Stimulated activated effector memory CD8-positive, alpha-beta T cell treated with anti-CD3 and anti-CD28 coated beads, Interleukin-12 subunit alpha, Interleukin-12 subunit beta, amount 100 ng/mL, for 72 hours (primary cell): ENCODE results near the gene GPR78.

Experiments
- ATAC-seq: fragments of 150-1000 bp; cut with Tn5 transposase; 2 replicates; pipeline ENCODE4 v1.10.0; 2021
- DNase-seq, 2 donors: peaks; one replicate each; pipeline ENCODE4 v3.0.0; 2021 to 2022; ENCODE audit warnings: low spot score in 2 of 2
- H3K27ac Mint-ChIP-seq: one replicate; pipeline ENCODE4 v1.8.0; 2022; ENCODE audit warnings: mild to moderate bottlenecking, mixed read lengths
- H3K36me3 Mint-ChIP-seq: one replicate; pipeline ENCODE4 v1.8.0; 2022; ENCODE audit warnings: mild to moderate bottlenecking, mixed read lengths
- H3K4me1 Mint-ChIP-seq: one replicate; pipeline ENCODE4 v1.8.0; 2022; ENCODE audit warnings: mixed read lengths
- H3K4me3 Mint-ChIP-seq: one replicate; pipeline ENCODE4 v1.8.0; 2022; ENCODE audit warnings: mild to moderate bottlenecking, mixed read lengths
- H3K9me3 Mint-ChIP-seq: one replicate; pipeline ENCODE4 v1.8.0; 2022; ENCODE audit warnings: mixed read lengths

Gene GPR78

DNA sequence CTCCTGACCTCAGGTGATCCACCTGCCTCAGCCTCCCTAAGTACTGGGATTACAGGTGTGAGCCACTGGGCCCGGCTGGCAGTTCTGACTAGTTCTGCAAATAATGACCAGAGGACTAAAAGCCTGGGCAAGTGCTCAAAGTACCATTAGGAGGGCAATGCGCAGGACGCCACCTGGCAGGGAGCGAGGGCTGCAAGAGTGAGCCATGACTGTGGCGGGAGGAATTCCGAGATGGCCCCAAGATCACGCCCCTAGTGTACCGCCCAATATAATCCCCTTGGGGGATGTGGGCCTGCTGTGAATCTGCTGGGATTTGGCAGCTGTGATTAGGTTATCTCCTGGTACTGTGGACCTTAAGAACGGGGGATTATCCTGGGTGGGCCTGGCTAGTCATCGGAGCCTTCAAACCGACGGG is 26.2 kb upstream of the GPR78 start:
- DNase-seq: no peak
- Mint-ChIP-seq H3K4me1 (no peaks in the 10 kb centered on the region), H3K4me3 (no peak overlapping the region), H3K27ac (no peak overlapping the region), H3K36me3 (no peaks in the 10 kb centered on the region), H3K9me3 (no peaks in the 10 kb centered on the region)
- no peak for ATAC-seq

DNA sequence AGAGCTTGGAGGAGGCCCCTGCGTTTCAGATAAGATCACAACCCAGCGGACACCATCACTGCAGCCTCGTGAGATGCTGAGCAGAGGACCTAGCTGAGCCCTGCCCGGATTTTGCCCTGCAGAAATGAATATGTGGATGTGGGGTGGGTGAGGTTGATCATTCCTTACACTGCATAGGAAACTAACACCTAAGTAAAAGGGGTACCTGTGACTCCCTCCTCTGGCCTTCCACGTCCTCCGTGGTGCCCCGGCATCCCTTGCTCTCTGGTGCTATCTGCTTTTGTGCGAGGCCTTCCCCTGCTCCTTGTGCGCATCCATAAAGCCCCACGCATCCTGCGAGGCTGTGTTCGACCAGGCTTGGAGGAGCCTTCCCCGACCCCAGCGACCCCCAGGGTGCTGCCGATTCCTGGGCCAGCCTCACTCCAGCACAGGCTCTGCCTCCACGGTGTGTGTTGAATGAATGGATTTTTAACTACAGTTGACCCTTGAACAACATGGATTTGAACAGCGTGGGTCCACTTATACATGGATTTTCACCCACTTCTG is 25.6 kb upstream of the GPR78 start:
- DNase-seq (no peak), ATAC-seq (no peak)
- H3K4me1 Mint-ChIP-seq: no peaks in the 10 kb centered on the region
- no peaks in the 10 kb centered on the region for H3K36me3 Mint-ChIP-seq
- no peak overlapping the region for H3K4me3 Mint-ChIP-seq
- H3K9me3 Mint-ChIP-seq: no peaks in the 10 kb centered on the region
- no peak overlapping the region for H3K27ac Mint-ChIP-seq

DNA sequence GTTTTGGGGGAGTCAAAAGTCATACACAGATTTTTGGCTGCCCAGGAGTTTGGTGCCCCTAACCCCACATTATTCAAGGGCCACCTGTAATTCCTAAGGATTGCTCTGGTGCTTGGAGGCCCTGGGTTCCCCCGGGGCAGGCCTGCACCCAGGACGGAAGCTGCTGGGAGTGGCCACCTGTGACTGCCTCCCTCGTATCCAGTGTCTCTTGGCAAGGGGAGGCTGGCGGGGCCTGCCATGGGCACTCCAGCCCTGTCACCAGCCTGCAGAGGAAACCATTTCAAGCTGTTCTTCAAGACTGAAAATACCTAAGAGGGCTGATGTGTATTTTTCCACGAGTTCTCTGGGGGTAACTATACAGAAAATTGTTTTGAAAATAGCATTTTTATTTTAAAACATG is 24.5 kb upstream of the GPR78 start:
- Mint-ChIP-seq H3K4me1 (no peaks in the 10 kb centered on the region), H3K36me3 (no peaks in the 10 kb centered on the region), H3K9me3 (no peaks in the 10 kb centered on the region), H3K4me3 (no peak overlapping the region), H3K27ac (no peak overlapping the region)
- DNase-seq: no peak
- ATAC-seq: no peak

DNA sequence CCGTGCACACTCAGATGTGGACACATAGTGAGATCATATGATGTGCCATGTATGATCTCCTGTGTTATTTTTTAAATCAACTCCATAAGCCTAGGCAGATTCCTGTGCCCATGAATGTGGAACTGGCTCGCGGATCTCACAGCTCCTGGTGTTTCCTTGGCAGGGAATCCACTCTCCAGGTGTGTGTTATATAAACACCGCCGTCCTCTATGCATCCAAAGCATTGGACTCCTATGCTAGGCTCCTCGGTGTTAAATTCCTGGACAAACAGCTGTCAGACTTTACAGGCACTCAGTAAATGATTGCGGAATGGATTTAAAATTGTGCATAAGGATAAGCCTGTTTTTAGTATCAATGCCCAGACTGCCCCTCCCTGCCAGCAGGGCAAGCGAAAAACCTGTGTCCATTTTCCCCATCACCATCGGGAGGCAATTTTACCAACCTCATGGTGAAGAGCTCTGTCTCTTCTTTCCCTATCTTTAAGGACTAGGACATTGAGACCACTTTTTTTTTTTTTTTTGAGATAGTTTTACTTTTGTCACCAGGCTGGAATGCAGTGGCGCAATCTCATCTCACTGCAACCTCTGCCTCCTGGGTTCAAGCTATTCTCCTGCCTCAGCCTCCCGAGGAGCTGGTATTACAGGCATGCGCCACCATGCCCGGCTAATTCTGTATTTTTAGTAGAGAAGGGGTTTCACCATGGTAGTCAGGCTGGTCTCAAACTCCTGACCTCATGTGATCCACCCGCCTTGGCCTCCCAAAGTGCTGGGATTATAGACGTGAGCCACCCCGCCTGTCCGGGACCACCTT is 23.6 kb upstream of the GPR78 start:
- ATAC-seq (no peak), DNase-seq (no peak)
- H3K4me1 Mint-ChIP-seq: no peaks in the 10 kb centered on the region
- no peak overlapping the region for H3K27ac Mint-ChIP-seq
- H3K4me3 Mint-ChIP-seq: no peak overlapping the region
- H3K36me3 Mint-ChIP-seq: no peaks in the 10 kb centered on the region
- H3K9me3 Mint-ChIP-seq: no peaks in the 10 kb centered on the region

DNA sequence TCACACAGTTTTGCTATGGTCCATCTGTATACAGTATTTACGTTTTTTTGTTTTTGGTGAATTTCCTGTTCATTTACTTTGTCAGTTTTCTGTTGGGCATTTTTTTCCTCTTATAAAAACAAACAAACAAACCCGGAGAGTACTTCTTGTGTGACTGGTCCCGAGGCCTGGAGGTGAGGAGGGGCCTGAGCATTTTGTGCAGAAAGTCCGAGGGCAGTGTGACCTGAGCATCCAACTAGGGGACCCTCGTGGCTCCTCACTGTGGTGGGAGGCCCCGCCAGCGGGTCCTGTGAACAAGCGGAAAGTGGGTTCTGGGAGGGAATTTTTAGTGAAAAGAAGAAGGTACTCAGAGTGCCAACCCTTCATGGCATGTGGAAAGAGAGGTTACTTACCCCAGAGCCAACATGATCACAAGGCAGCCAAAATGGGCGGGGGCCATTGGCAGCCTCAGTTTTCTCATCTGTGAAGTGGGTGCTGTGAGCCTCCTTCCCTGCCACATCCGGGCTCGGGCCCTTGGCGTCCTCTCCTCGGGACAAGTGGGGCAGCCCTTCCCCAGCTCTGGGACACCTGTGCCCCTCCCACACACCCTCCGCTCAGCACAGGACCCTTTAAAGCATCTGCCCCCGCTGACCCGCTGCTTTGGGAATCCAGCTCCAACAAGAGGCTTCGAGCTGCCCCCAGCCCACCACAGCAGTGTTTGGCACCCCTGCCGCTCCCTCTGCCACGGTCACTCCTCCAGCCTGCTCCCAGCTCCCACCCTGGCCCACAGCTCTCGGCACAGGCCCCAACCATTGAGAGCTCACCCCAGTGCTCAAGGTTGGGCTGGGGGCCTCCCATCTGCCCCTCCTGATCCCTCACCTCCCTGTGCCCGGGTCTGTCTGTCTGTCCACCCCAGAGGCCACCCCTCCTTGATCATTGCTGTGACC is 22.8 kb upstream of the GPR78 start:
- H3K4me1 Mint-ChIP-seq: no peaks in the 10 kb centered on the region
- no peaks in the 10 kb centered on the region for H3K36me3 Mint-ChIP-seq
- DNase-seq (no peak), ATAC-seq (no peak)
- H3K9me3 Mint-ChIP-seq: no peaks in the 10 kb centered on the region
- H3K27ac Mint-ChIP-seq: no peak overlapping the region
- no peak overlapping the region for H3K4me3 Mint-ChIP-seq

DNA sequence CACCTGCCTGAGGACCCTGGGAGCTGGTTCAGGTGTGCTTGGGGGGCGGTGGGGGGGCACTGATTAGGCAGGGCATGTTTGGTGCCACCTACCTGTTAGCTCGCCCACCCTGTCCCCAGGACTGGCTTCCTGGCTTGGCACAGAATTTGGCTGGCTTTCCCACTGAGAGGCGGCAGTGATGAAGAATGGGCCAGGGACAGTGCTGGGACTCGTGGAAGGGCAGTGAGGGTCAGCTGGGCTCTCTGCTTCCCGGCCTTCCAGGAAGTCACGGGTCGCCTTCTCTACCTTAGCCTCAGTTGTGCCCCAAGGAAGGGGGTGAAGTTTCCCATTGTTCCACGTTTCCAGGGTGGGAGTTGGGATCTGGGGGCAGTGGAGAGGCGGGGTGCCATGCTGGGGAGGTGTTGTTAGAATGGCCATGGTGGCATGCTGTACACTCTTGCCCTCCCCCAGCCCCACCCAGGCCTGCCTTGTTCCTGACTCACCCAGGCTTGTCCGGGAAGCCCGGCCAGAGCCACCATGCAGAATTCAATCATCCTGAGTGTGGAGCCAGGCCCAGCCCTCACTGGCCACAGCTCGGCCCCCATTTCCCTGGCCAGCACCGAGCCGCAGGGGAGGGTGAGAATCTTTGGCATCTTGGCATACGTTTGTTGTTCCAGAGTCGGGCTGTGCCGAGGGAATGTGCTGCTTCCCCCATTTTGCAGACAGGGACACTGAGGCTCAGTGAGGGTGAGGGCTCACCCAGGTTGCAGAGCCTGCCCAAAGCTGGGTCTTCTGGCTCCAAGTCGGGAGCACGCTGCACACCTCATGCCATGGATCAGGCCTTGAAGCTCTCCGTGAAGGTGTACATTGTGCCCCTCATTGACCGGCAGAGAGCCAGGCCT is 21.9 kb upstream of the GPR78 start:
- Mint-ChIP-seq H3K4me1 (no peaks in the 10 kb centered on the region), H3K9me3 (no peaks in the 10 kb centered on the region), H3K36me3 (no peaks in the 10 kb centered on the region), H3K27ac (no peak overlapping the region), H3K4me3 (no peak overlapping the region)
- no peak for ATAC-seq
- no peak for DNase-seq

DNA sequence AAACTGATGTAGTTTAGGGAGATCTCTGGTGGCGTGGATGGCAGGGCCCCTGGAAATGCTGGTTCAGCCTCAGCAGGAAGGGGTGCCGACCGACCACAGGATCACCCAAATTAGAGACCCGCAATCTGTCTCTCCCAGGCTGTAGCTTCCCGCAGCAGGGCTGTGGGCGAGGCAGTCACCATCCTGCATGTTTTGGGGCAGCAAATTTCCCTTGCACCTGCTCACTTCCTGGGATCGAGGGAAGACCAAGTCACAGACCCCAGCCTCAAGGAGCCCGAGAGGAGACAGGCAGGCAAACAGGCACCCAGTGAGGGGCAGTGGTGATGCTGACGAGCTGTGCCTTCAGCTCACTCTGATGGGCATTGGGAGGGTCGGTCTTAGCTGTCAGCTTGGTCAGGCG is 21.2 kb upstream of the GPR78 start:
- Mint-ChIP-seq H3K27ac (no peak overlapping the region), H3K36me3 (no peaks in the 10 kb centered on the region), H3K4me1 (no peaks in the 10 kb centered on the region), H3K9me3 (no peaks in the 10 kb centered on the region), H3K4me3 (no peak overlapping the region)
- no peak for DNase-seq
- ATAC-seq: no peak

DNA sequence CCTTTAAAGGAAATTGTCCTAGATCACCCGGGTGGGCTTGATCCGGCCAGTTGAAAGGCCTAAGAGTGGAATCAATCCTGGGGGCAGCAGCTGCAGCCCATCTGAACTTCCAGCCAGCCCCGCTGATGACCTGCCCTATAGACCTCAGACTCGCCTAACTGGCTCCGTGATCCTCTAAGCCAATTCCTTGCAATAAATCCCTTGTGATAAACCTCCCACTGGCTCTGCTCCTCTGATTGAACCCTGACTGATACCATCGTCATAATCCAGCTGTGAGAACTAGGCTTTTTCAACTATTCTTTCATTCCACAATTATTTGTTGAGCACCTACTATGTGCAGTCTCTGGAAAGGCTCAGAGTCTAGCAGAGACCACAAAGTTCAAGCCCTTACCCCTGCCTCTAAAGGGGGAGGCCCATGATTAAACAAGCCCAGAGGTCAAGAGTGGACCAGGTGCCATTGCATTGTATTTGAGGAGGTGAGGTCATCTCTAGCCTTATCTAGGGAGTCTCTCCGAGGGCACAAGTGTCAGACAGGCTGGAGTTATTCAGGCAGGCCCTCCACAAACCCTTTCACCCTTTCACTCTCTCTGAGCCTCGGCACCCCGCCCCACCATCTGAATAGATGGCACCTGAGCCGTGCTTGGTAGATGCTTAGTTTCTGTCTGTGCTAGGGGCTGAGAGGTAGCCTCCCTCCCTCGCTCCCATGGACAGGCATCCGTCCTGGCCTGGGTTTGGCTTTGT is 20.5 kb upstream of the GPR78 start:
- H3K9me3 Mint-ChIP-seq: no peaks in the 10 kb centered on the region
- ATAC-seq: peak; percentile 6
- no peak for DNase-seq
- no peak overlapping the region for H3K27ac Mint-ChIP-seq
- no peaks in the 10 kb centered on the region for H3K36me3 Mint-ChIP-seq
- H3K4me1 Mint-ChIP-seq: no peaks in the 10 kb centered on the region
- H3K4me3 Mint-ChIP-seq: no peak overlapping the region

DNA sequence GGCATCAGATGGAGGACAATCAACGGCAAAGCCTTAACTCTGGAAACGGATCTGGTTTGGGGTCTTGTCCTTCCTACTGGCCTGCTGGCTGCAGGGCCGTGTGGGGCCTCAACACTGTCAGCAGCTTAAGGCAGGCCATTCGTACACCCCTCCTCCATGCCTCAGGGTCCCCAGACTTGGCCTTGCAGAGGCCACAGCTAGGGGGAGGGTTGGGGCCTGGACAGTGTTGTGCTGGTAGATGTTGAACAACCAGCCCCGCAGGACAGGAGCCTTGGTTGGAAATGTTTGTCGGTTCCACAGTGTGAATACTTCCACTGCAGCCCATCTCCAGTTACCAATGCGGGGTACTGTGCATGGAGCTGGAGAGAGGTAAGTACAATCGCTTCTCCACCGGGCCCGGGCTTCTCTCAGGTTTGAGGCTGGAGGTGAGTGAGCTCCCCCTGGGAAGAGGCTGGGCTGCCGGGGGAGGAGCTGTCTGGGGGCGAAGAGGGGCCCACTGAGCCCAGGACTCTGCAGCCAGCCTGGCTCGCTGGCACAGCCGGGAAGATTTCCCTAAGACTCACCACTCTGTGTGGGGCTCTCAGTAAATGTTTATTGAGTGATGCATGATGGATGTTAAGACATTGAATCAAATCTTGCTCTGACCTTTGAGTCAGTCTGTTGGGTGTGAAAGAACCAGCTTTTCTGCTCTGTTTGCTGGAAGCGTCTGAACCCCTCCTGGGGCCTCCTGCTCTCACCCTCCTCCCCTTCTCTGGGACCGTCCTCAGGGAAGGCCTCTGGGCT is 19.7 kb upstream of the GPR78 start:
- Mint-ChIP-seq H3K27ac (no peak overlapping the region), H3K4me3 (no peak overlapping the region), H3K9me3 (no peaks in the 10 kb centered on the region), H3K36me3 (no peaks in the 10 kb centered on the region), H3K4me1 (no peaks in the 10 kb centered on the region)
- DNase-seq (no peak), ATAC-seq (peak; percentile 33)

DNA sequence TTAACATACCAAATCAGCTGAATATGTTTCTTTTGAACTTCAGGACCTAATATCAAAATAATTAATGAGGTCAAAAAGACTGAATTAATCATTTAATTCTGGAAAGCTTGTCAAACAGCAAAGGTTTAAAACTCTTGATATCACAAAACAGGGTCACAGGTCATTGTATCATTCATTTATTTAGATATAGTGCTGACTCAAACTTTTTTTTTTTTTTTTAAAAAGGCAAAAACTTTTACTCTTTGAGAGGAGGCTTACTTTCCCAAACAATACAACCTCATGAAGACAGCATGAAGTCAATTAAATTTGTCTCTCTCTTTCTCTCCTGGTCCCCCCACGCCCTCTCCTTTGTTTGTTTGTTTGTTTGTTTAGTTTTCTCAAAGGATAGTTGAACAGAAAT is 15.6 kb upstream of the GPR78 start:
- ATAC-seq: no peak
- Mint-ChIP-seq H3K27ac (no peak overlapping the region), H3K9me3 (no peaks in the 10 kb centered on the region), H3K36me3 (no peaks in the 10 kb centered on the region), H3K4me1 (no peaks in the 10 kb centered on the region), H3K4me3 (no peak overlapping the region)
- DNase-seq: no peak

DNA sequence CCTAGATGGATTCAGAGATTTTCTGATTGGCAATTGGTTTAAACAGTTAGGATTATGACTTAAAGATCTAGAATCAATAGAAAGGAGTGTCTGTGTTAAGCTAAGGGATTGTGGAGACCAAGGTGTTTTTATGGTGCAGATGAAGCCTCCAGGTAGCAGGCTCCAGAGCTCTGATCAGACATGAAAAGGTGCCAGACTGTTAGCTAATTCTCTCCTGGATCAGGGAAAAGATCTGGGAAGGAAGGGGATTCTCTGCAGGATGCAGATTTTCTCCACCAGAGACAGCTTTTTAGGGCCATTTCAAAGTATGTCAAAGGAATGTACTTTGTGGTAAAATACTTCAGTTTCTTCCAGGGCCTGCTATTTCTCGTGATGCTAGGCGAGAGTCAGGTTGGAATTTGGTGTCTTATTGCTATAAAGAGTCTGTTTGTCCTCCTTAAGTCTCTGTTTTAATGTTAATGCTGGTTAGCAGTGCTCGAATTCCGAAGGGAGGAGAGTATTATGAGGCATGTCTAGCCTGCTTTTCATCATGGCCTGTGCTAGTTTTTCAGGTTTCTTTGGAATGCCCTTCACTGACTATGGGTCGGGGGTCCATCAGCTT is 12.0 kb upstream of the GPR78 start:
- no peak for ATAC-seq
- Mint-ChIP-seq H3K36me3 (no peaks in the 10 kb centered on the region), H3K27ac (no peak overlapping the region), H3K4me1 (no peaks in the 10 kb centered on the region), H3K9me3 (no peaks in the 10 kb centered on the region), H3K4me3 (no peak overlapping the region)
- DNase-seq: no peak

DNA sequence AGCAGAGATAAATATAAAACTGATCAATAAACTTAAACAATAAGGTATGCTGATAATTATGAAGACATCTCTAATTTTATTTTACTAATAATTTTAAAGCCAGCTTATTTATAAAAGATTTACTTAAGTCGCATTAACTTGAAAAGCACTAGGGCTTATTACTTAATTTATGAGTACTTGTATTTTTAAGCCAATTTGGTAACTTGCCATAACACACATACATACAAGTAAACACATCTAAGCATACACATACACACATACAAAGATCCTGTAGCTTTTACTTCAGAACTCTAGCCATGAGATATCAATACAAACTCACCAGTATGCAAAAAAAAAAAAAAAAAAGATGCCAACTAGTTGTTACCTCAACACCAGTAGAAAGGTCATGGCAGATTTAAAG is 10.0 kb upstream of the GPR78 start:
- Mint-ChIP-seq H3K9me3 (no peaks in the 10 kb centered on the region), H3K36me3 (no peaks in the 10 kb centered on the region), H3K4me3 (no peak overlapping the region), H3K27ac (no peak overlapping the region), H3K4me1 (no peaks in the 10 kb centered on the region)
- DNase-seq (no peak), ATAC-seq (no peak)

DNA sequence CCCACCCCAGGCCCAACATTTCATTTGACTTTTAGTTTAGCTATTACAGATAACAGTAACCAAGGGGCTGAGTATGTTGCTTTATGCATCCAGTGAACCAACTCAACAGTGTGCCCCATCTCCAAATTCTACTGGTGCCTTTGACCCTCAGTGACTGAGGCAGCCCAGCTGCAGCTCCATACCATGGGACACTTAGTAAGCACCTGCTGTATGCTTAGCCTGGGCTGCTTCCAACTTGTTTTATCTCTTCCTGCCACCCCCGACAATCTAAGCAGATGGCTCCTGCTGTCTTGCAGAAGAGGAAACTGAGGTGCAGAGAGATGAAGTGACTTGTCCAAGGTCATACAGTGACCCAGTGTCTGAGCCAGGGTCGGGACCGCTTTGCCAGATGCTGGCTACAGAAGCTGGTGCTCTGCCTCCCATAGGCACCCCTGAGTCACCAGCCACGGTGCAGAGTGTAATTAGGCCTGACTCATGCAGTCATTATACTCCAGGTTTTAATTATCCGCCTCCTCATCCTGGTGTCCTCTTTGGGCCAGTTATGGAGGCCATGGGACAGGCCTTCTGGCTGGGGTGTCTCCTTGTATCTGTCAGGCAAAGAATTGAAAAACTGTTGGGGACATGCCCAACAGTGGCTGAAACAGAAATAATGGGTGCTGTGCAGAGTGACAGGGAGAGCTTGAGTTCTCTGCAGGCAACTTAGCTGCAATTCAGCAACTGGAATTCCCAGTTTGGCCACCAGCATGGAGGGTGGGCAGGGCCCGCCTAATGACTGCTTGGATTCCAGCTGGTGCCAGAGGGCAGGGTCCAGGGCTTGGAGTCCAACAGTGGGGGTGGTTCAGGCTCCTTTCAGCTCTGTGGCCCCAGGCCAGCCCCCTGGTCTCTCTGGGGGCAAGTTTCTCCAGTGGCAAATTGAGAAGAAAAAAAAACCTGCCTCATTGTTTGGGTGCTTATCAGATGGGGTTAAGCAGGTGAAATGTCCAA is 8.2 kb upstream of the GPR78 start:
- DNase-seq: no peak
- no peak for ATAC-seq

More for the DNA sequence above, 8.2 kb upstream of the GPR78 start:
- Mint-ChIP-seq H3K36me3 (no peaks in the 10 kb centered on the region), H3K4me1 (no peaks in the 10 kb centered on the region), H3K9me3 (no peaks in the 10 kb centered on the region), H3K27ac (no peak overlapping the region), H3K4me3 (no peak overlapping the region)
